Measurements from ENCODE around the gene FAM53B.

GRCh38 chr10:124675824-124676223, 68.4 kb downstream of the FAM53B start:
- TF ChIP-seq POLR2A (IDR thresholded peaks at IDR 0.05), result no peak
- TF ChIP-seq CTCF (IDR thresholded peaks at IDR 0.05 in 4 of 5, conservative IDR thresholded peaks at IDR 0.05 in 1 of 5), result no peak

All from gastrocnemius medialis (tissue), 4 donors.